ENCODE results near the gene THOC1.

GRCh38 chr18:212780-213179 is 55.1 kb downstream of the THOC1 start:
- TF ChIP-seq POLR2A (IDR thresholded peaks at IDR 0.05), result no peak
- no peak for TF ChIP-seq EP300 (IDR thresholded peaks at IDR 0.05)
- TF ChIP-seq, protein P1, sequence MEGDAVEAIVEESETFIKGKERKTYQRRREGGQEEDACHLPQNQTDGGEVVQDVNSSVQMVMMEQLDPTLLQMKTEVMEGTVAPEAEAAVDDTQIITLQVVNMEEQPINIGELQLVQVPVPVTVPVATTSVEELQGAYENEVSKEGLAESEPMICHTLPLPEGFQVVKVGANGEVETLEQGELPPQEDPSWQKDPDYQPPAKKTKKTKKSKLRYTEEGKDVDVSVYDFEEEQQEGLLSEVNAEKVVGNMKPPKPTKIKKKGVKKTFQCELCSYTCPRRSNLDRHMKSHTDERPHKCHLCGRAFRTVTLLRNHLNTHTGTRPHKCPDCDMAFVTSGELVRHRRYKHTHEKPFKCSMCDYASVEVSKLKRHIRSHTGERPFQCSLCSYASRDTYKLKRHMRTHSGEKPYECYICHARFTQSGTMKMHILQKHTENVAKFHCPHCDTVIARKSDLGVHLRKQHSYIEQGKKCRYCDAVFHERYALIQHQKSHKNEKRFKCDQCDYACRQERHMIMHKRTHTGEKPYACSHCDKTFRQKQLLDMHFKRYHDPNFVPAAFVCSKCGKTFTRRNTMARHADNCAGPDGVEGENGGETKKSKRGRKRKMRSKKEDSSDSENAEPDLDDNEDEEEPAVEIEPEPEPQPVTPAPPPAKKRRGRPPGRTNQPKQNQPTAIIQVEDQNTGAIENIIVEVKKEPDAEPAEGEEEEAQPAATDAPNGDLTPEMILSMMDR (IDR thresholded peaks at IDR 0.05), result no peak
- no peak for TF ChIP-seq POLR2AphosphoS5 (IDR thresholded peaks at IDR 0.05)
